SJCRH30 (cell line): ENCODE measurements around the gene FAM136A. TPM values are rescaled to one million over a fixed set of nuclear protein-coding genes. Genes with fewer than 3 reads are reported as not detected.

ENCODE experiments used
- DNase-seq, 2 experiments: peaks; one replicate each; pipeline ENCODE4 v3.0.0-alpha.2; 2015 to 2020
- H3K27ac ChIP-seq: fragments of 250-450 bp; sonication (Bioruptor Pico); 2 replicates; pipeline ENCODE4 v1.5.1; 2020; ENCODE audit warnings: mild to moderate bottlenecking, moderate library complexity
- H3K27me3 ChIP-seq: fragments of 250-450 bp; sonication (Bioruptor Pico); 2 replicates; pipeline ENCODE4 v1.5.1; 2020; ENCODE audit warnings: mild to moderate bottlenecking, moderate library complexity
- H3K36me3 ChIP-seq: fragments of 250-450 bp; sonication (Bioruptor Pico); 2 replicates; pipeline ENCODE4 v1.5.1; 2020; ENCODE audit warnings: mild to moderate bottlenecking, moderate library complexity
- H3K4me1 ChIP-seq: fragments of 250-450 bp; sonication (Bioruptor Pico); 2 replicates; pipeline ENCODE4 v1.5.1; 2020; ENCODE audit warnings: mild to moderate bottlenecking, moderate library complexity
- H3K4me3 ChIP-seq: fragments of 250-450 bp; sonication (Bioruptor Pico); 2 replicates; pipeline ENCODE4 v1.5.1; 2020; ENCODE audit warnings: mild to moderate bottlenecking, moderate library complexity
- H3K9me3 ChIP-seq: fragments of 250-450 bp; sonication (Bioruptor Pico); replicated peaks from 2 replicates; pipeline ENCODE4 v1.5.1; 2020; ENCODE audit warnings: mild to moderate bottlenecking, moderate library complexity
- total RNA-seq: library from RNA; depleted of rRNA; stranded (reverse); fragments of >200 nt; shearing (Covaris generic); gene quantifications from 2 replicates; pipeline ENCODE4 v1.2.3, GENCODE V29; 2014; rRNA removed

FAM136A gene
- total RNA-seq, 1 experiment from 2014 or later: 78.7 TPM

DNA sequence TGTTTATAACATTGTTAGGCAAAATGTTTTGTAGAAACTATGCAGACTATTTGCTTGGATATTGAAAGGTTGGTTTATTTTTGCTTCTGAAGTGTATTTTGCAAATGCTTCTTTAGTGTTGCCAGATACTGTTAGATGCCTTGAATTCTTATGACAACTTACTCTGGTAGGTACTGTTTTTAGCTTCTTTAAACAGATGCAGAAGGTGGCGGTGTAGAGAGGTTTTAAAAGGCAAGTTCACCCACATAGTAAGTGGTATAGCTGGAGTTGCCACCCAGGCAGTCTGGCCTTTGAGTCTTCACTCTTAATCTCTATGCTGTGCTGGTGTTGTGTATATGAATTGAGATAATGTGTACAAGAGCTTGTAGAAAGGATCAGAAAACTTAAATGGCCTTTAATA lies 40.4 kb downstream of the FAM136A start:
- no peak for DNase-seq
- peaks cover 19% of the 10 kb centered on the region; the same call in 1 of the 2 replicates for H3K36me3 ChIP-seq
- no peak overlapping the region for H3K27ac ChIP-seq
- no peaks in the 10 kb centered on the region for H3K27me3 ChIP-seq
- peaks cover 3% of the 10 kb centered on the region; the same call in 1 of the 2 replicates for H3K4me1 ChIP-seq
- H3K4me3 ChIP-seq: no peak overlapping the region
- H3K9me3 ChIP-seq: no peaks in the 10 kb centered on the region

- DNase-seq: peak; percentile 52 to 62
- Histone ChIP-seq H3K27me3 (no peaks in the 10 kb centered on the region), H3K27ac (no peak overlapping the region; the same call in 1 of the 2 replicates), H3K36me3 (peaks cover 6% of the 10 kb centered on the region; the same call in 1 of the 2 replicates), H3K4me1 (peaks cover 3% of the 10 kb centered on the region; the same call in 1 of the 2 replicates), H3K4me3 (peak overlapping the region; percentile 69), H3K9me3 (no peaks in the 10 kb centered on the region)
These were observed 43.4 kb downstream of the FAM136A start for GRCh38 chr2:70258532-70258875.

DNA sequence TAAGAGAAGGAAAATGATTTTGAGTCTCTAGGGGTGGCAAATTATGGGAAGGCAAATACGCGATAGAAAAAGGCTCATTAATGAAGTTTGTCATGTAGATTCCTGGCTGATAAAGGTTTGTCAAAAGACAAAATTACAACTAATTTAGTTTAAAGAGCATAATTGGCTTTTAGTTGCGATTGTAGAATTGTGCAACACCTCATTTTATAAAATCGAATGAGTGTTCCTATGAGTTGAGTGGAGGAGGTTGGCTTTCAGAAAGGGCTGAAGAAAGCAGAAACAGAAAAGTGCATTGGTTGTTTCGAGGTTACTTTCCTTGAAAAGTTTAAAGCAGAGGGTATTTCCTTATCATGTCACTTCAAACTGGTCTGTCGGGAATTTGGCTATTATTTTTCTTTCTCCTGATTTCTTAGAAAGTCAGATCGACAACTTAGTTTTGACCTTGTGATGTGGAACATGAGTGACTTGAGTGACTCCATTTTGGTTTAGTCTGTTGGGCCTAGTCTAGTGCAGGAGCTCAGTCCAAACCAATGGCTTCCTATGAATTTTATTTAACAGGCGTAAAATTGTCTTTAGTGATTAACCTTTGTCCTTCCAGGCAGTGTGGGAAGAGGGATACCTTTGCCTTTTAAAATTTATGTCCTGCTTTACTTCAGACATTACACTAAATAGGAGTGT lies 46.1 kb downstream of the FAM136A start:
- DNase-seq: no peak
- no peaks in the 10 kb centered on the region for H3K27me3 ChIP-seq
- no peaks in the 10 kb centered on the region for H3K9me3 ChIP-seq
- no peak overlapping the region for H3K4me3 ChIP-seq
- H3K36me3 ChIP-seq: no peaks in the 10 kb centered on the region
- no peak overlapping the region for H3K27ac ChIP-seq
- H3K4me1 ChIP-seq: peaks cover 3% of the 10 kb centered on the region; the same call in 1 of the 2 replicates

DNA sequence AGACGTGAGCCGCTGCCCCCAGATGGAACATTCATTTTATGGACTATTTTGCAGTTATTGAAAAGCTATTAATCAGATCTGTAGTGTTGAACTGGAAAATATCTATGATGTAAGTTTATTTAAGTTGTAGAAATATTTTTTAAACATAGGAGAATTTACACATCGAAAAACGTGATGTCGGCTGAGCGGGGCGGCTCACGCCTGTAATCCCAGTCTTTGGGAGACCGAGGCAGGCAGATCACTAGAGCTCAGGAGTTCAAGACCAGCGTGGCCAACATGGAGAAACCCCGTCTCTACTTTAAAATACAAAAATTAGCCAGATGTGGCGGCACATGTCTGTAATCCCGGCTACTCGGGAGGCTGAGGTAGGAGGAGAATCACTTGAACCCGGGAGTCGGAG lies 51.4 kb downstream of the FAM136A start:
- H3K9me3 ChIP-seq: no peaks in the 10 kb centered on the region
- no peaks in the 10 kb centered on the region for H3K27me3 ChIP-seq
- H3K4me1 ChIP-seq: no peaks in the 10 kb centered on the region
- H3K4me3 ChIP-seq: no peak overlapping the region
- no peak overlapping the region for H3K27ac ChIP-seq
- no peak for DNase-seq
- peaks cover 5% of the 10 kb centered on the region; the same call in 1 of the 2 replicates for H3K36me3 ChIP-seq

- peak within 1 kb of the TSS; percentile 78 for H3K4me3 ChIP-seq
- H3K27ac ChIP-seq: peak within 1 kb of the TSS; percentile 94
- H3K9me3 ChIP-seq: no peaks in the 10 kb centered on the region
- no peaks in the 10 kb centered on the region for H3K4me1 ChIP-seq
- no peaks in the 10 kb centered on the region for H3K27me3 ChIP-seq
- H3K36me3 ChIP-seq: peaks cover 5% of the 10 kb centered on the region; the same call in 1 of the 2 replicates
- DNase-seq: peak; percentile 99 to 100
These were observed 53.6 kb downstream of the FAM136A start, which contains the start of gene TIA1 for GRCh38 chr2:70248181-70248847. Gene TIA1, minus strand, starts transcription at chr2:70248628. Its CDS starts 198 bp downstream, at chr2:70248430.

DNA sequence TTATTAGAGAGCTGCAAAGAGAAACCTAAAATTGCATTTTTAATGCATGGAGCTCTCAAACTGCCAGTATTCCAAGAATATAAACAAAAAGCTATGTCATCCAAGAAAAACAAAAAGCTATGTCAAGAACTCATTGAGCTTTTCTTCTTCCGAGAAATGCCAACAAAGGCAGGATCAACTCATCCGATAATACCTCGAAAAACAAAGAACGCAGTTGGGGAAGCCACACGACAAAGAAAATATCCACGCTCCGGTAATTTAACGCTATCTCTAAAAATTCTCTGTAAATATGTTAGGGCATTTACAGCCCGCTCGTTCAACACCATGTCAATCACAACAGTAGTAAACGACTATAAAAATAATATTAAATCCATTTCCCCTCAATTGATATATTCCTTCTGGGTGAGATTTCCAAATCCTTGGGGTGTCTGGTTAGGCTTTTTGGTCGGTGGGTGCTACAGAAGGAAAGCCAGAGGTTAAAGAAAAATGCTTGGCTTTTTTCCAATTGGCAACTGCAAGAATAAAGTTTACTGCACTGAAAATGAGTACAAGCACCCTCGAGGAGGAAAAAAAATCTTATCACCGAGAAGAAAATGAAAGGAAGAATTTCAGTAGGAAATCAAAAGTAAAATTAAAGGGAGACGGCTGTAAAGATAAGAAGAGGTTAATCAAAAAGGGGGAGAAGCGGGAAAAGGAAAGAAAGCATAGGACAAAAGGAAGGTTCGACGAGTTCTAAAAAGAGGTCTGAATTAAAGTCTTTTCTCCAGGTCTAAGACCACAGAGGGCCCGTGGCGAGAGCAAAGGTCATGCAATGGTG lies 54.3 kb downstream of the FAM136A start:
- Histone ChIP-seq H3K4me3 (peak overlapping the region; percentile 78), H3K27me3 (no peaks in the 10 kb centered on the region), H3K36me3 (peaks cover 5% of the 10 kb centered on the region; the same call in 1 of the 2 replicates), H3K9me3 (no peaks in the 10 kb centered on the region), H3K27ac (peak overlapping the region; percentile 94), H3K4me1 (no peaks in the 10 kb centered on the region)
- peak in 1 of 2 experiments; percentile 54 for DNase-seq

Other genes with a start within 250 kb of the FAM136A start
- 81.6 and 88.4 TPM in 2 replicates for gene PCBP1, start 214.6 kb downstream of the FAM136A start, total RNA-seq
- gene C2orf42, start 111.0 kb downstream of the FAM136A start, total RNA-seq: 16.2 and 16.7 TPM in 2 replicates
- gene TIA1, start 53.4 kb downstream of the FAM136A start, total RNA-seq: 148 and 189 TPM in 2 replicates
- 47.8 and 50.0 TPM in 2 replicates for gene PCYOX1, start 43.9 kb downstream of the FAM136A start, total RNA-seq
- gene SNRPG, start 8.3 kb downstream of the FAM136A start, total RNA-seq: 646 and 678 TPM in 2 replicates